HepG2 (cell line): ENCODE results near the gene KATNAL1. TPM values are rescaled to one million over a fixed set of nuclear protein-coding genes. Genes with fewer than 3 reads are reported as not detected.

Experiments used
- ATAC-seq: fragments of 200-7000 bp; cut with Tn5 transposase; 3 replicates; pipeline ENCODE4 v1.9.1; 2020; ENCODE audit warnings: mild to moderate bottlenecking, moderate library complexity
- BruUV-seq: library from RNA; stranded (reverse); fragments of 400-500 nt; replicated peaks from 2 replicates; lab custom pipeline; 2021; lab: Mats Ljungman, UMichigan
- CTCF ChIA-PET: fragments of 300-600 bp; formaldehyde crosslinking; extraction: SDS; loops from one replicate; lab custom pipeline; 2021; ENCODE audit warnings: low total read pairs, inconsistent platforms, low intra/inter-chr PET ratio; lab: Yijun Ruan, JAX
- POLR2A ChIA-PET: fragments of 350-600 bp; sonication (Branson Sonifier 250); formaldehyde crosslinking; loops from one replicate; lab custom pipeline; 2020; ENCODE audit warnings: antibody characterized with exemption, inconsistent platforms; lab: Yijun Ruan, JAX
- DNase-seq: peaks from one replicate; pipeline ENCODE4 v3.0.0-alpha.2; 2015; ENCODE audit warnings: low spot score
- FAIRE-seq: peaks from 3 replicates; lab custom pipeline; 2011; peaks lifted over from hg19 to GRCh38; lab: Jason Lieb, UNC
- H2AFZ ChIP-seq: one replicate; pipeline ENCODE4 v1.6.1; 2011; ENCODE audit warnings: low read length, inconsistent platforms
- H3K27ac ChIP-seq: fragments of 300-600 bp; 3 replicates; pipeline ENCODE4 v1.8.0; 2011; ENCODE audit warnings: mixed run types, mild to moderate bottlenecking, mixed read lengths, low read length, inconsistent platforms; ENCODE audit not compliant: insufficient read depth; ENCODE audit errors: extremely low read length
- H3K27me3 ChIP-seq, 2 experiments: fragments of 200-600 bp in 1 of 2; 2 replicates in 1 of 2; 3 replicates in 1 of 2; pipeline versions ENCODE4 v1.6.0 to v1.8.0; 2011; ENCODE audit warnings: low read length in 2 of 2, mild to moderate bottlenecking in 2 of 2, moderate library complexity in 2 of 2, inconsistent platforms in 1 of 2; ENCODE audit not compliant: insufficient read depth in 2 of 2, control insufficient read depth in 1 of 2
- H3K36me3 ChIP-seq, 2 experiments: fragments of 200-600 bp in 1 of 2; replicated peaks in 1 of 2; 2 replicates in 1 of 2; 3 replicates in 1 of 2; pipeline versions ENCODE4 v1.5.1 to v1.8.0; 2011; ENCODE audit warnings: low read length in 2 of 2, inconsistent platforms in 1 of 2; ENCODE audit not compliant: insufficient read depth in 2 of 2, control insufficient read depth in 1 of 2
- H3K4me1 ChIP-seq: 2 replicates; pipeline ENCODE4 v1.5.1; 2012; ENCODE audit warnings: low read length, inconsistent platforms; ENCODE audit not compliant: insufficient read depth
- H3K4me2 ChIP-seq: 2 replicates; pipeline ENCODE4 v1.6.0; 2011; ENCODE audit warnings: low read depth, low read length, inconsistent platforms
- H3K4me3 ChIP-seq, 3 experiments: fragments of 200-600 bp in 1 of 3; sonication (generic), shearing (Covaris generic) in 1 of 3; replicated peaks in 1 of 3; 2 replicates each; pipeline ENCODE4 v1.5.1; 2011 to 2016; ENCODE audit warnings: low read length in 3 of 3, inconsistent platforms in 2 of 3, low read depth in 2 of 3, mild to moderate bottlenecking in 2 of 3, control low read depth in 1 of 3, mixed read lengths in 1 of 3; ENCODE audit not compliant: insufficient read depth in 1 of 3
- H3K79me2 ChIP-seq: one replicate; pipeline ENCODE4 v1.6.1; 2011; ENCODE audit warnings: low read length, inconsistent platforms; ENCODE audit not compliant: insufficient read depth
- H3K9ac ChIP-seq: 2 replicates; pipeline ENCODE4 v1.6.0; 2011; ENCODE audit warnings: mild to moderate bottlenecking, low read depth, low read length, inconsistent platforms; ENCODE audit not compliant: insufficient read depth
- H3K9me3 ChIP-seq: 2 replicates; pipeline ENCODE4 v1.5.1; 2012; ENCODE audit warnings: mild to moderate bottlenecking, low read length
- H4K20me1 ChIP-seq: 2 replicates; pipeline ENCODE4 v1.6.0; 2011; ENCODE audit warnings: inconsistent platforms, mild to moderate bottlenecking, low read length, moderate library complexity; ENCODE audit not compliant: insufficient read depth
- ATF7-NPFF ChIP-seq: sonication (generic); formaldehyde crosslinking; IDR thresholded peaks from 2 replicates; pipeline ENCODE4 v1.8.1; 2023; ENCODE audit warnings: mild to moderate bottlenecking, low read depth, missing genetic modification reagents, moderate library complexity
- HCFC1 ChIP-seq: fragments of 150-350 bp; IDR thresholded peaks from 2 replicates; pipeline ENCODE4 v1.6.1; 2014; ENCODE audit warnings: low read depth, low read length
- KMT2A ChIP-seq: sonication (generic); formaldehyde crosslinking; IDR thresholded peaks from 2 replicates; pipeline ENCODE4 v1.4.0; 2020; ENCODE audit warnings: missing genetic modification reagents
- MBNL3 ChIP-seq: fragments of 250-450 bp; sonication (Bioruptor Pico); conservative IDR thresholded peaks from 2 replicates; pipeline ENCODE4 v1.8.0; 2022; ENCODE audit warnings: mild to moderate bottlenecking, inconsistent platforms
- MIER2 ChIP-seq: IDR thresholded peaks from 2 replicates; pipeline ENCODE4 v1.6.1; 2016; ENCODE audit warnings: missing biosample characterization, missing genetic modification reagents
- REL ChIP-seq: sonication (generic); formaldehyde crosslinking; conservative IDR thresholded peaks from 2 replicates; pipeline ENCODE4 v1.8.0; 2022; ENCODE audit warnings: mild to moderate bottlenecking, missing genetic modification reagents, moderate library complexity
- TSC22D2 ChIP-seq: sonication (generic); formaldehyde crosslinking; IDR thresholded peaks from 2 replicates; pipeline ENCODE4 v1.5.1; 2020; ENCODE audit warnings: missing genetic modification reagents, mild to moderate bottlenecking, borderline replicate concordance
- ZKSCAN1 ChIP-seq: fragments of 150-350 bp; IDR thresholded peaks from 2 replicates; pipeline ENCODE4 v1.6.1; 2014; ENCODE audit warnings: low read length
- ZNF10 ChIP-seq: sonication (generic); formaldehyde crosslinking; IDR thresholded peaks from 2 replicates; pipeline ENCODE4 v1.4.0; 2020; ENCODE audit warnings: mild to moderate bottlenecking, low read depth, missing genetic modification reagents, borderline replicate concordance
- ZNF20 ChIP-seq: sonication (generic); formaldehyde crosslinking; IDR thresholded peaks from 2 replicates; pipeline ENCODE4 v1.4.0; 2020; ENCODE audit warnings: mild to moderate bottlenecking, moderate library complexity, missing genetic modification reagents
- ZNF670 ChIP-seq: sonication (generic); formaldehyde crosslinking; IDR thresholded peaks from 2 replicates; pipeline ENCODE4 v1.8.0; 2022; ENCODE audit warnings: mild to moderate bottlenecking, missing genetic modification reagents, borderline replicate concordance
- WGBS: methylation state at CpG from one replicate; pipeline ENCODE4 v1.1.6; 2017; ENCODE audit warnings: low lambda C conversion rate; 5-methylcytosine and 5-hydroxymethylcytosine counted together
- in situ Hi-C: cut with HindIII; loops from 2 replicates; pipeline ENCODE4 v1.10.0; 2017; ENCODE audit warnings: low pct_unique_long_range_greater_than_20kb; ENCODE audit not compliant: extremely low pct_ligation_motif_present
- intact Hi-C: fragments of 100-400 bp; cut with micrococcal nuclease; formaldehyde crosslinking; loops from one replicate; pipeline ENCODE4 v1.10.0; 2022; ENCODE audit not compliant: unreplicated experiment
- polyA plus RNA-seq, 8 experiments: library from polyadenylated mRNA; depleted of rRNA in 3 of 8; stranded (reverse) in 7 of 8; unstranded in 1 of 8; fragments of >200 nt; fragmentation: Illumina TruSeq in 4 of 8; extraction: Trizol in 4 of 8; gene quantifications; 2 replicates each; pipeline versions ENCODE4 v1.2.1 to v1.2.3, GENCODE V29; 2011 to 2016; ENCODE audit warnings: low read depth in 4 of 8, missing spikeins in 1 of 8, mixed read lengths in 1 of 8; ENCODE audit not compliant: insufficient read depth in 1 of 8
- total RNA-seq, 5 experiments: library from RNA; depleted of rRNA; stranded (reverse); fragments of >200 nt; fragmentation: Illumina TruSeq; extraction: Trizol; gene quantifications; 2 replicates each; pipeline ENCODE4 v1.2.3, GENCODE V29; 2016; ENCODE audit warnings: low read depth in 1 of 5
- TF ChIP-seq, protein P1 (sequence below): sonication (generic); formaldehyde crosslinking; IDR thresholded peaks from 2 replicates; pipeline ENCODE4 v1.4.0; 2020; ENCODE audit warnings: missing genetic modification reagents, borderline replicate concordance
- TF ChIP-seq, protein P2 (sequence below): sonication (generic); formaldehyde crosslinking; IDR thresholded peaks from 2 replicates; pipeline ENCODE4 v1.8.0; 2022; ENCODE audit warnings: missing genetic modification reagents, mild to moderate bottlenecking, borderline replicate concordance
- TF ChIP-seq, protein P3 (sequence below): sonication (generic); formaldehyde crosslinking; IDR thresholded peaks from 2 replicates; pipeline ENCODE4 v1.4.0; 2020; ENCODE audit warnings: mild to moderate bottlenecking, missing genetic modification reagents

The KATNAL1 gene
- total and polyA plus RNA-seq, 2 of the 13 experiments (the other 11 are each of a cell fraction or from before 2014, with no cell fraction given) = 3.2 to 11.8 TPM

DNA sequence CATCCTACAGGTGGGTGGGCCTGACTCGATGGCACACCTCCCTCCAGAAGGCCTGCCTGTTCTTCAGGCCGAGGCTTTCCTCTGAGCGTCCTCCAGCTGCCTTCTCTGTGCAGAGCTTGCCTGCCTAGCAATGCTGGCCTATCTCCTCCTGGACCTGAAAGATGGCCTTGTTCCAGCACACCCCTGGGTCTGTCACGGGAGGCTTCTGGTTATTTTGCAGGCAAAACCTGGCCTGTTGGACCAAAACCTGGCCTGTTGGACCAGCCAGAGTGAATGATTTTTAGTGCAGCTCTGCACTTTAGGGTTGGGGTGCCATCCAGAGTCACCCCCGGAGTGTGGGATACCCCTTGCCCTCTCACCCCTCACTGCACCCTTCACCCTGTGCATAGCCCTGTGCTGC is 128.4 kb downstream of the KATNAL1 start:
- no peak for ATAC-seq
- CTCF ChIA-PET = no interaction called here
- intact Hi-C loops (no loop called here), in situ Hi-C loops (no loop called here)
- Histone ChIP-seq H3K27me3 (0 out of 5 replicates have a peak, but pooled peaks cover 0 to 1% of the 10 kb centered on the region in 2 experiments), H3K79me2 (no peaks in the 10 kb centered on the region), H4K20me1 (no peaks in the 10 kb centered on the region), H3K9me3 (no peaks in the 10 kb centered on the region), H3K9ac (no peak overlapping the region), H3K4me2 (no peak overlapping the region), H3K4me3 (no peak overlapping the region), H3K36me3 (no peaks in the 10 kb centered on the region), H3K4me1 (no peaks in the 10 kb centered on the region), H2AFZ (no peak overlapping the region), H3K27ac (no peak overlapping the region)
- BruUV-seq = no TSS peak
- TF ChIP-seq KMT2A (CRISPR knock-in tag) (no peak), ZNF670 (CRISPR knock-in tag) (no peak), HCFC1 (no peak), REL (CRISPR knock-in tag) (no peak), ZNF10 (CRISPR knock-in tag) (no peak), ATF7-NPFF (no peak), MIER2 (CRISPR knock-in tag) (no peak), TSC22D2 (CRISPR knock-in tag) (no peak)
- POLR2A ChIA-PET = no interaction called here
- 20% methylated on average over 4 of the region's 5 CpGs for WGBS
- DNase-seq = no peak
- no peak for FAIRE-seq

DNA sequence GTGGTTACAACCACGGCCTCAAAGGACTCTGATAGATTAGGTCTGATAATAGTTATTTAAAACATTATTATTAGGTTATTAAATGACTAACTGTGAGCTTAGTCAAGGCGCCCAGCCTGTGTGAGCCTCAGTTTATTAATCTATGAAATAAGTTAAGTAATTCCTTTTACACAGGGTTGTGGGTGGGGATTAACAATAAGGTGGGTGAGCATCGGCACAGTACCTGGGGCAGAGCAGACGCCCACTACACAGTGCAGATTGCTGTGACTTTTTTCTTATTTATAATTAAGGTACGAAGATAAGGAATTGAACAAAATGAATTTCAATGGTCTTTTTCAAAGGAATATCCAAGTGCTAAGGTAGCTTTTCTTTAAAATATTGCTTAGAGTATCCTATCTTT is 132.2 kb downstream of the KATNAL1 start:
- BruUV-seq = no TSS peak
- intact Hi-C loops = no loop called here
- TF ChIP-seq, protein P1, sequence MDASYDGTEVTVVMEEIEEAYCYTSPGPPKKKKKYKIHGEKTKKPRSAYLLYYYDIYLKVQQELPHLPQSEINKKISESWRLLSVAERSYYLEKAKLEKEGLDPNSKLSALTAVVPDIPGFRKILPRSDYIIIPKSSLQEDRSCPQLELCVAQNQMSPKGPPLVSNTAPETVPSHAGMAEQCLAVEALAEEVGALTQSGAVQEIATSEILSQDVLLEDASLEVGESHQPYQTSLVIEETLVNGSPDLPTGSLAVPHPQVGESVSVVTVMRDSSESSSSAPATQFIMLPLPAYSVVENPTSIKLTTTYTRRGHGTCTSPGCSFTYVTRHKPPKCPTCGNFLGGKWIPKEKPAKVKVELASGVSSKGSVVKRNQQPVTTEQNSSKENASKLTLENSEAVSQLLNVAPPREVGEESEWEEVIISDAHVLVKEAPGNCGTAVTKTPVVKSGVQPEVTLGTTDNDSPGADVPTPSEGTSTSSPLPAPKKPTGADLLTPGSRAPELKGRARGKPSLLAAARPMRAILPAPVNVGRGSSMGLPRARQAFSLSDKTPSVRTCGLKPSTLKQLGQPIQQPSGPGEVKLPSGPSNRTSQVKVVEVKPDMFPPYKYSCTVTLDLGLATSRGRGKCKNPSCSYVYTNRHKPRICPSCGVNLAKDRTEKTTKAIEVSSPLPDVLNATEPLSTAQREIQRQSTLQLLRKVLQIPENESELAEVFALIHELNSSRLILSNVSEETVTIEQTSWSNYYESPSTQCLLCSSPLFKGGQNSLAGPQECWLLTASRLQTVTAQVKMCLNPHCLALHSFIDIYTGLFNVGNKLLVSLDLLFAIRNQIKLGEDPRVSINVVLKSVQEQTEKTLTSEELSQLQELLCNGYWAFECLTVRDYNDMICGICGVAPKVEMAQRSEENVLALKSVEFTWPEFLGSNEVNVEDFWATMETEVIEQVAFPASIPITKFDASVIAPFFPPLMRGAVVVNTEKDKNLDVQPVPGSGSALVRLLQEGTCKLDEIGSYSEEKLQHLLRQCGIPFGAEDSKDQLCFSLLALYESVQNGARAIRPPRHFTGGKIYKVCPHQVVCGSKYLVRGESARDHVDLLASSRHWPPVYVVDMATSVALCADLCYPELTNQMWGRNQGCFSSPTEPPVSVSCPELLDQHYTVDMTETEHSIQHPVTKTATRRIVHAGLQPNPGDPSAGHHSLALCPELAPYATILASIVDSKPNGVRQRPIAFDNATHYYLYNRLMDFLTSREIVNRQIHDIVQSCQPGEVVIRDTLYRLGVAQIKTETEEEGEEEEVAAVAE (CRISPR knock-in tag) = no peak
- TF ChIP-seq ZNF20 (CRISPR knock-in tag) = no peak
- TF ChIP-seq ZKSCAN1 = no peak
- TF ChIP-seq MBNL3 (CRISPR knock-in tag) = no peak
- TF ChIP-seq, protein P2, sequence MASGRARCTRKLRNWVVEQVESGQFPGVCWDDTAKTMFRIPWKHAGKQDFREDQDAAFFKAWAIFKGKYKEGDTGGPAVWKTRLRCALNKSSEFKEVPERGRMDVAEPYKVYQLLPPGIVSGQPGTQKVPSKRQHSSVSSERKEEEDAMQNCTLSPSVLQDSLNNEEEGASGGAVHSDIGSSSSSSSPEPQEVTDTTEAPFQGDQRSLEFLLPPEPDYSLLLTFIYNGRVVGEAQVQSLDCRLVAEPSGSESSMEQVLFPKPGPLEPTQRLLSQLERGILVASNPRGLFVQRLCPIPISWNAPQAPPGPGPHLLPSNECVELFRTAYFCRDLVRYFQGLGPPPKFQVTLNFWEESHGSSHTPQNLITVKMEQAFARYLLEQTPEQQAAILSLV (CRISPR knock-in tag) = no peak
- TF ChIP-seq, protein P3, sequence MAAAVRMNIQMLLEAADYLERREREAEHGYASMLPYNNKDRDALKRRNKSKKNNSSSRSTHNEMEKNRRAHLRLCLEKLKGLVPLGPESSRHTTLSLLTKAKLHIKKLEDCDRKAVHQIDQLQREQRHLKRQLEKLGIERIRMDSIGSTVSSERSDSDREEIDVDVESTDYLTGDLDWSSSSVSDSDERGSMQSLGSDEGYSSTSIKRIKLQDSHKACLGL (CRISPR knock-in tag) = no peak
- TF ChIP-seq, all 625 proteins: peak for 0
- Histone ChIP-seq H3K4me3 (no peak overlapping the region), H3K27ac (no peak overlapping the region), H3K36me3 (no peaks in the 10 kb centered on the region), H3K9me3 (no peaks in the 10 kb centered on the region), H3K9ac (no peak overlapping the region), H4K20me1 (no peaks in the 10 kb centered on the region), H3K27me3 (peaks cover 0 to 7% of the 10 kb centered on the region in 2 experiments; a peak in 1 of 5 replicates), H3K4me2 (no peak overlapping the region), H3K4me1 (no peaks in the 10 kb centered on the region), H2AFZ (no peak overlapping the region), H3K79me2 (no peaks in the 10 kb centered on the region)
- no peak for FAIRE-seq
- WGBS = 59% methylated on average over 5 of the region's 5 CpGs
- no peak for ATAC-seq
- no peak for DNase-seq
- POLR2A ChIA-PET = no interaction called here
- CTCF ChIA-PET = no interaction called here
- in situ Hi-C loops = no loop called here
